Left forelimb (tissue), 1 donor: Measurements from ENCODE around the gene STK32A.
"Not testable (repeated sequence)": the region's sequence is repeated elsewhere in the genome, so short reads cannot be mapped to it uniquely, and the experiment has no call there.

Source experiments
- DNase-seq: peaks from one replicate; pipeline ENCODE4 v3.0.0-alpha.2; 2018; ENCODE audit warnings: low spot score

Gene STK32A

GRCh38 chr5:147346006-147346561, 111.3 kb downstream of the STK32A start:
- no peak for DNase-seq

GRCh38 chr5:147348046-147348445, 113.2 kb downstream of the STK32A start:
- DNase-seq = no peak

GRCh38 chr5:147348451-147348850, 113.6 kb downstream of the STK32A start:
- no peak for DNase-seq

- no peak for DNase-seq
These were observed 114.4 kb downstream of the STK32A start for GRCh38 chr5:147349241-147349640.

GRCh38 chr5:147359101-147359500, 124.3 kb downstream of the STK32A start:
- no peak for DNase-seq

- DNase-seq = no peak
These were observed 124.8 kb downstream of the STK32A start for GRCh38 chr5:147359581-147359980.

GRCh38 chr5:147360816-147361215, 126.0 kb downstream of the STK32A start:
- no peak for DNase-seq

GRCh38 chr5:147361441-147362175, 126.8 kb downstream of the STK32A start:
- no peak for DNase-seq

GRCh38 chr5:147367381-147367780, 132.6 kb downstream of the STK32A start:
- not testable (repeated sequence) for DNase-seq

GRCh38 chr5:147369742-147370374, 135.0 kb downstream of the STK32A start:
- DNase-seq = no peak

GRCh38 chr5:147371290-147371689, 136.5 kb downstream of the STK32A start:
- DNase-seq = no peak

GRCh38 chr5:147372191-147372590, 137.4 kb downstream of the STK32A start:
- no peak for DNase-seq

- no peak for DNase-seq
These were observed 138.5 kb downstream of the STK32A start for GRCh38 chr5:147373328-147373727.

GRCh38 chr5:147375151-147375550, 140.3 kb downstream of the STK32A start:
- DNase-seq = no peak

GRCh38 chr5:147377682-147378081, 142.9 kb downstream of the STK32A start:
- DNase-seq = no peak

- no peak for DNase-seq
These were observed 146.7 kb downstream of the STK32A start for GRCh38 chr5:147381555-147381954.

- DNase-seq = no peak
These were observed 147.9 kb downstream of the STK32A start for GRCh38 chr5:147382776-147383175.

GRCh38 chr5:147384346-147385193, 149.7 kb downstream of the STK32A start:
- DNase-seq = no peak

- no peak for DNase-seq
These were observed 152.3 kb downstream of the STK32A start for GRCh38 chr5:147387109-147387508.

- DNase-seq = no peak
These were observed 153.6 kb downstream of the STK32A start for GRCh38 chr5:147388184-147389108.

- DNase-seq = no peak
These were observed 155.9 kb downstream of the STK32A start for GRCh38 chr5:147390654-147391225.
